Adrenal gland (tissue), 5 donors: Measurements from ENCODE around the gene MCCD1.

Experiments
- CTCF ChIP-seq, 6 experiments: fragments of 450-650 bp in 4 of 6; fragments of 200-600 bp in 2 of 6; sonication (generic) in 1 of 6; IDR thresholded peaks; 1 replicate in 5 of 6; 2 replicates in 1 of 6; pipeline versions ENCODE4 v1.5.1 to v1.8.0; 2016 to 2021; ENCODE audit warnings: antibody characterized with exemption in 6 of 6, mild to moderate bottlenecking in 2 of 6, moderate library complexity in 1 of 6
- POLR2A ChIP-seq, 2 donors: fragments of 450-650 bp; IDR thresholded peaks; one replicate each; pipeline ENCODE4 v1.6.1; 2017; ENCODE audit warnings: antibody characterized with exemption in 2 of 2, mild to moderate bottlenecking in 2 of 2, moderate library complexity in 1 of 2
- donor health status: DM: no; HTN: no; CAD: no.

DNA sequence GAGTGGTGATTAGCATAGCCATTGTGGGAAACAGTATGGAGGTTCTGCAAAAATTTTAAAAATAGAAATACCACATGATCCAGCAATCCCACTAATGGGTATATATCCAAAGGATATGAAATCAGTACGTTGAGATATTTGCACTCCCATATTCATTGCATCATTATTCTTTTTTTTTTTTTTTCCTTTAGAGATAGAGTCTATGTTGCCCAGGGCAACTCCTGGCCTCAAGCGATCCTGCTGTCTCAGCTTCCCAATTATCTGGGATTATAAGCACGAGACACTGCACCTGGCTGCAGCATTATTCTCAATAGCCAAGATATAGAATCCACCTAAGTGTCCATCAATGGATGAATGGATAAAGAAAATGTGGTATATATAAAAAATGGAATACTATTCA lies 6.9 kb upstream of the MCCD1 start:
- TF ChIP-seq CTCF (IDR thresholded peaks at IDR 0.05) (no peak), POLR2A (IDR thresholded peaks at IDR 0.05) (no peak)
